Measurements from ENCODE around the gene CD72. TPM values are rescaled to one million over a fixed set of nuclear protein-coding genes. Genes with fewer than 3 reads are reported as not detected.

CD72 gene
- total RNA-seq, 6 donors from 2014 or later = 2.5 to 44.0 (median 7.2) TPM

DNA sequence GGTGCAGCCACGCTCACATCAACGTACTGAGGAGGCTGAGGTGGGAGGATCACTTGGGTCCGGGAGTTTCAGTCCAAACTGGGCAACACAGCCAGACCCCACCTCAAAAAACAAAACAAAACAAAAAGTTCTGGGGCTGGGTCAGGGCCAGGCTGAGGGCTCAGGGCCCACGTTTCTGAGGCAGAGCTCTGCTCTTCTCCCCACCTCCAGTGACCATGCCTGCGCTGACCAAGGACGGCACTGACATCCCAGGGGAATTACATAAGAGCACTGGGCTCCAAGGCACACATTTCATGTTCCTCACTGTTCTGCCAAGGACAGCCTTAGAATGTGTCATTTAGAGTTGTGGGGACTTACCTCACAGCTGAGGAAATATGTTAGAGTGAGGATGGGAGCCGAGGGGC lies 53.6 kb downstream of the CD72 start:
- TF ChIP-seq EP300 (IDR thresholded peaks at IDR 0.05) = no peak
- TF ChIP-seq POLR2A (IDR thresholded peaks at IDR 0.05) = no peak
- TF ChIP-seq, protein P1, sequence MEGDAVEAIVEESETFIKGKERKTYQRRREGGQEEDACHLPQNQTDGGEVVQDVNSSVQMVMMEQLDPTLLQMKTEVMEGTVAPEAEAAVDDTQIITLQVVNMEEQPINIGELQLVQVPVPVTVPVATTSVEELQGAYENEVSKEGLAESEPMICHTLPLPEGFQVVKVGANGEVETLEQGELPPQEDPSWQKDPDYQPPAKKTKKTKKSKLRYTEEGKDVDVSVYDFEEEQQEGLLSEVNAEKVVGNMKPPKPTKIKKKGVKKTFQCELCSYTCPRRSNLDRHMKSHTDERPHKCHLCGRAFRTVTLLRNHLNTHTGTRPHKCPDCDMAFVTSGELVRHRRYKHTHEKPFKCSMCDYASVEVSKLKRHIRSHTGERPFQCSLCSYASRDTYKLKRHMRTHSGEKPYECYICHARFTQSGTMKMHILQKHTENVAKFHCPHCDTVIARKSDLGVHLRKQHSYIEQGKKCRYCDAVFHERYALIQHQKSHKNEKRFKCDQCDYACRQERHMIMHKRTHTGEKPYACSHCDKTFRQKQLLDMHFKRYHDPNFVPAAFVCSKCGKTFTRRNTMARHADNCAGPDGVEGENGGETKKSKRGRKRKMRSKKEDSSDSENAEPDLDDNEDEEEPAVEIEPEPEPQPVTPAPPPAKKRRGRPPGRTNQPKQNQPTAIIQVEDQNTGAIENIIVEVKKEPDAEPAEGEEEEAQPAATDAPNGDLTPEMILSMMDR (IDR thresholded peaks at IDR 0.05) = no peak
- no peak for TF ChIP-seq POLR2AphosphoS5 (IDR thresholded peaks at IDR 0.05)
- peak overlapping the region in 2 of 4 donors; percentile 60 to 71 for H3K27ac ChIP-seq
- H3K9me3 ChIP-seq = no peaks in the 10 kb centered on the region
- H3K27me3 ChIP-seq = no peaks in the 10 kb centered on the region
- no peak for DNase-seq
- peaks cover 0 to 19% (median 14%) of the 10 kb centered on the region in 4 donors for H3K36me3 ChIP-seq
- H3K4me1 ChIP-seq = peaks cover 5 to 16% (median 13%) of the 10 kb centered on the region in 4 donors
- ATAC-seq (ENCODE audit: low FRiP score in 2 of 2) = peak in 1 of 2 donors; percentile 4
- 82 to 84% methylated on average over 7 of the region's 7 CpGs for WGBS, 2 donors
- no peak overlapping the region for H3K4me3 ChIP-seq

DNA sequence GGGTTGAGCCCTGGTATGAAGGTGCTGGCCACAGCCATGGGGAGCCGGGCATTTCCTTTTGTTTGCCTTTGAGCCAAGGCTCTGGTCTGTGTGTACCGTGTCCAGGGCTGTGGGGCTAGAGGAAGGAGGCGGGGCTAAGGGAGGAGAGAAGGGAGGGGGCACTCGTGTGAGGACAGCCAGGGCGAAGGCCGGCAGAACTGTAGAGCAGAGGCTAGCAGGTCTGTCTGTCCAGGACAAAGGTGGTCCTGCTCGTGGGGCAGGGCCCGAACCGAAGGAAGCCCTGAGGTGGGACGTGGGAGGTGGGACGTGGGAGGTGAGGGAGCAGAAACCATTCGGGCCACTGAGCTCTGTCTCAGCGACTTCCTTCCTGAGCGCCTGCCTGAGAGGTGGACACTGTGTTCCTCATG lies 54.4 kb downstream of the CD72 start:
- 33 to 45% methylated on average over 14 of the region's 14 CpGs for WGBS, 2 donors
- peaks cover 5 to 16% (median 13%) of the 10 kb centered on the region in 4 donors for H3K4me1 ChIP-seq
- peak; percentile 35 to 47 for ATAC-seq (ENCODE audit: low FRiP score in 2 of 2)
- no peaks in the 10 kb centered on the region for H3K27me3 ChIP-seq
- DNase-seq = no peak
- H3K36me3 ChIP-seq = peaks cover 0 to 28% (median 20%) of the 10 kb centered on the region in 4 donors
- H3K4me3 ChIP-seq = peak overlapping the region in 3 of 4 donors; percentile 14 to 28 (median 27)
- TF ChIP-seq EP300 (IDR thresholded peaks at IDR 0.05) (no peak), POLR2A (IDR thresholded peaks at IDR 0.05) (no peak), POLR2AphosphoS5 (IDR thresholded peaks at IDR 0.05) (peak in 1 of 2 donors; percentile 9)
- peak overlapping the region in 3 of 4 donors; percentile 31 to 71 (median 60) for H3K27ac ChIP-seq
- H3K9me3 ChIP-seq = no peaks in the 10 kb centered on the region

DNA sequence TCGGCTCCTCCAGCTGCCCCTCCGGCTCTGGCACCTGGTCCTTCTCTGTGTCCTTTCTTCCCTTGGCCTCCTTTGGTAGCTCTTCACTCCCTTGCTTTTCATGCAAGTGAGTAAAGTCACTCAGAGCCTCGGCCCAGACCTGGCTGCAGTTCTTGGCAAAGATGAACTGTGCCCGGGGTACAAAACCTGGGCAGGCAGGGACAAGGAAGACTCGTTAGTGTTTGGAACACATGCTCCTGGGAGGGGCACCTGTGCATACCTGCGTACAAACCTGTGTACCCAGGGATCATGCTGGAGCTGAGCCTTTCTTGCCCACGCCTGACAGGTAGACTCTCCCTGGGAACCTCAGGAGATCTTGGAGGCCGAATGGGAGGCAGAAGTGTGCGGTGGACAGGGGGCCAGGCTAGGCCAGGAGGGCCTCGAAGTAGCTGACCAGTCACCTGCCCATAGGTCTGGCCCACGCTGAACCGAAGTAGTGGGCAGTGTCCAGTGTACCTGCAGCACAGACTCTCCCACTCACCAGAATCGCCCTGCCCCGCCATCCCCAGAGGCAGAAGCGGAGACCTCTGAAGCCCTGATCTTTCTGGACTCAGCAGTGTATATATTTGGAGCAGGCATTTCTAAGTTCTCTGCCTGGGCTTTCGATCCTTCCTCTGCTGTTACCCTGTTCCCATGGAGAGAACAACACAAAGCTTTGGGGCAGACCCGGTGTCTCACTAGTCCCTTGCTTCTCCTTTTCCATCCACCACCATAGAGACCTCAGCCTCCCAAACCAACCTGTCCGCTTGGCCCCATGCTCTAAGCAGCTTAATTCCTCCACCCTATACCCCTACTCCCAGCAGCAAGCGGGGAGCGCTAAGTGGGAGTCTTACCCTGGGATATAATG lies 55.1 kb downstream of the CD72 start:
- peaks cover 0 to 34% (median 26%) of the 10 kb centered on the region in 4 donors for H3K36me3 ChIP-seq
- ATAC-seq (ENCODE audit: low FRiP score in 2 of 2) (no peak), DNase-seq (no peak)
- TF ChIP-seq, protein P1 (IDR thresholded peaks at IDR 0.05) = no peak
- TF ChIP-seq POLR2A (IDR thresholded peaks at IDR 0.05) = no peak
- TF ChIP-seq POLR2AphosphoS5 (IDR thresholded peaks at IDR 0.05) = no peak
- TF ChIP-seq EP300 (IDR thresholded peaks at IDR 0.05) = no peak
- peak overlapping the region in 2 of 4 donors; percentile 14 to 27 for H3K4me3 ChIP-seq
- no peaks in the 10 kb centered on the region for H3K9me3 ChIP-seq
- peaks cover 5 to 16% (median 13%) of the 10 kb centered on the region in 4 donors for H3K4me1 ChIP-seq
- H3K27ac ChIP-seq = peak overlapping the region in 3 of 4 donors; percentile 31 to 71 (median 60)
- no peaks in the 10 kb centered on the region for H3K27me3 ChIP-seq
- WGBS, 2 donors = 85 to 89% methylated on average over 12 to 20 of the region's 20 CpGs

DNA sequence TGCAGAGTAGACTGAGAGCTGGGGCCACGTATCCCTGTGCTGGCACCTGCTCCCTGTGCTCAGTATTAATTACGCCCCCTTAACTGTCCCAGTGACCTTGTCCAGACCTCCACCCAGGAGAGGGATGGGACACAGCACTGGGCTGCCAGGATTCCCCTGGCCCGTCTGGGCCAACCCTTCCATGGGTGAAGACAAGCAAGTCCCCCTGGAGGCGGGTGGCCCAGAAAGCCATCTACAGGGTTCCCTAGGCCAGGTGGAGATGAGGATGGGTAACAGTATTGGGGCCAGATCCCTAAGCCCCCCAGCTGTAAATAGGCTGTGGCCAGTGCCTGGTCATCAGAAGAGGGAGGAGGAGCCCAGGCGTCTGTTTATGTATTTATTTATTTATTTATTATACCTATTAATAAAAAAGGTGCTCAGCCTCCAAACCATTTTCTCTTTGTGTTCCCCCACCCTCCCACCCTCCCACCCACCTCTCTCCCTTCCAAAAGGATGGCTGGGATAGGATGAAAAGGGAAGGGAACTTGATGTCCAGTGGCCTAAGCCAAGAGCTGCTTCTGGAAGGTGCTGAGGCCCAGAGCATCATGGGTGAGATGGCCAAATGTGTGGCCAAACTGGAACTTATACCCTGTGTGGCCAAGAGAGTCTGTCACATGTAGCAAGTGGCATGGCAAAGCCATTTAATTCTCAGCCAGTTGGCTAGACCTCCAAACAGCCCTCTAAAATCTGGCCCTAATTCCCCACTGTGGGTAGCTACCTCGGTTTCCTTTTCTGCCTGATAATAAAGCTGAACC lies 56.5 kb downstream of the CD72 start:
- no peak for TF ChIP-seq POLR2A (IDR thresholded peaks at IDR 0.05)
- TF ChIP-seq, protein P1 (IDR thresholded peaks at IDR 0.05) = no peak
- TF ChIP-seq POLR2AphosphoS5 (IDR thresholded peaks at IDR 0.05) = no peak
- TF ChIP-seq EP300 (IDR thresholded peaks at IDR 0.05) = no peak
- H3K9me3 ChIP-seq = no peaks in the 10 kb centered on the region
- 85 to 94% methylated on average over 4 to 6 of the region's 6 CpGs for WGBS, 2 donors
- H3K4me3 ChIP-seq = no peak overlapping the region
- peaks cover 5 to 16% (median 13%) of the 10 kb centered on the region in 4 donors for H3K4me1 ChIP-seq
- H3K27me3 ChIP-seq = no peaks in the 10 kb centered on the region
- DNase-seq (no peak), ATAC-seq (ENCODE audit: low FRiP score in 2 of 2) (no peak)
- H3K36me3 ChIP-seq = peaks cover 0 to 49% (median 35%) of the 10 kb centered on the region in 4 donors
- H3K27ac ChIP-seq = no peak overlapping the region

Data from upper lobe of left lung (tissue), 6 donors.